HepG2 (cell line): ENCODE results near the gene IRF2.

Experiments used
- CSRNP1 ChIP-seq: sonication (generic); formaldehyde crosslinking; IDR thresholded peaks from 2 replicates; pipeline ENCODE4 v1.8.1; 2023; ENCODE audit warnings: mild to moderate bottlenecking, missing genetic modification reagents
- JUNB ChIP-seq: sonication (generic); formaldehyde crosslinking; IDR thresholded peaks from 2 replicates; pipeline ENCODE4 v1.8.0; 2022; ENCODE audit warnings: missing genetic modification reagents, mild to moderate bottlenecking, borderline replicate concordance
- MBNL3 ChIP-seq: fragments of 250-450 bp; sonication (Bioruptor Pico); conservative IDR thresholded peaks from 2 replicates; pipeline ENCODE4 v1.8.0; 2022; ENCODE audit warnings: mild to moderate bottlenecking, inconsistent platforms
- NRL ChIP-seq: sonication (generic); formaldehyde crosslinking; IDR thresholded peaks from 2 replicates; pipeline ENCODE4 v1.5.0; 2020; ENCODE audit warnings: missing genetic modification reagents, mild to moderate bottlenecking, moderate library complexity, borderline replicate concordance
- POLR2A ChIP-seq, 2 experiments: IDR thresholded peaks; 2 replicates each; pipeline ENCODE4 v1.6.1; 2011; ENCODE audit warnings: low read depth in 2 of 2, low read length in 2 of 2, mild to moderate bottlenecking in 1 of 2, moderate library complexity in 1 of 2; ENCODE audit not compliant: insufficient read depth in 1 of 2
- POLR2AphosphoS5 ChIP-seq: IDR thresholded peaks from 2 replicates; pipeline ENCODE4 v1.6.1; 2012; ENCODE audit warnings: low read depth, low read length
- ZFP36 ChIP-seq: fragments of 150-350 bp; IDR thresholded peaks from 2 replicates; pipeline ENCODE4 v1.6.1; 2018; ENCODE audit warnings: borderline replicate concordance, low read length, low read depth; ENCODE audit not compliant: partially characterized antibody
- ZNF232 ChIP-seq: sonication (generic); formaldehyde crosslinking; IDR thresholded peaks from 2 replicates; pipeline ENCODE4 v1.4.0; 2020; ENCODE audit warnings: missing genetic modification reagents, borderline replicate concordance
- ZNF260 ChIP-seq: sonication (generic); formaldehyde crosslinking; IDR thresholded peaks from 2 replicates; pipeline ENCODE4 v1.4.0; 2020; ENCODE audit warnings: missing genetic modification reagents, low read depth, mild to moderate bottlenecking, borderline replicate concordance
- ZNF367 ChIP-seq: sonication (generic); formaldehyde crosslinking; IDR thresholded peaks from 2 replicates; pipeline ENCODE4 v1.4.0; 2020; ENCODE audit warnings: missing genetic modification reagents, borderline replicate concordance
- TF ChIP-seq, protein P1 (sequence below): sonication (generic); formaldehyde crosslinking; IDR thresholded peaks from one replicate; pipeline ENCODE4 v1.5.1; 2020; ENCODE audit warnings: mild to moderate bottlenecking, missing genetic modification reagents; ENCODE audit errors: not compliant biosample characterization
- TF ChIP-seq, protein P2 (sequence below): IDR thresholded peaks from 2 replicates; pipeline ENCODE4 v1.6.1; 2016
- TF ChIP-seq, protein P3 (sequence below): sonication (generic); formaldehyde crosslinking; IDR thresholded peaks from 2 replicates; pipeline ENCODE4 v1.8.0; 2022; ENCODE audit warnings: mild to moderate bottlenecking, missing genetic modification reagents; ENCODE audit not compliant: insufficient replicate concordance

DNA sequence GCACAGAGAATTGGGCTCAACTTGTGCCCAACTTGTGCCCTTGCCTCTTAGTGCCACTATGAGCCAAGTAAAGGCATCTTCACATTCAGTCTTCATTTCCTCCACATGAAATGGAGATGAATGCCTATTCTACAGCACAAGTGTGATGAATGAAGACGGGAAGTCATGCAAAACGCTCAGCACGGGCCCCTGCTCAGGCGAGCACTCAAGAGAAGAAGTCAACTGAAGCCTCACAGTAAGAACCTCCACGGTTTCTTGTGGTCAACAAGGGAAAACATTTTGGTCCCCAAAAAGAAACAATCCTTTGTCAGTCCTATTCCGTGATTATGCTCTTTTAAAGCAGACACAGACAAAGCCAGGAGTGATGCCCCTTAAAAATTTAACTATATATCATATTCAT lies 87.0 kb downstream of the IRF2 start:
- TF ChIP-seq NRL (no peak), ZFP36 (no peak), MBNL3 (no peak), ZNF232 (CRISPR knock-in tag) (no peak), POLR2AphosphoS5 (no peak), ZNF367 (CRISPR knock-in tag) (no peak), JUNB (CRISPR knock-in tag) (no peak), CSRNP1 (CRISPR knock-in tag) (no peak), POLR2A (IDR thresholded peaks at IDR 0.05; ENCODE audit: insufficient read depth in 1 of 2, low read depth in 2 of 2, low read length in 2 of 2) (no peak), ZNF260 (CRISPR knock-in tag) (no peak)
- TF ChIP-seq, protein P1, sequence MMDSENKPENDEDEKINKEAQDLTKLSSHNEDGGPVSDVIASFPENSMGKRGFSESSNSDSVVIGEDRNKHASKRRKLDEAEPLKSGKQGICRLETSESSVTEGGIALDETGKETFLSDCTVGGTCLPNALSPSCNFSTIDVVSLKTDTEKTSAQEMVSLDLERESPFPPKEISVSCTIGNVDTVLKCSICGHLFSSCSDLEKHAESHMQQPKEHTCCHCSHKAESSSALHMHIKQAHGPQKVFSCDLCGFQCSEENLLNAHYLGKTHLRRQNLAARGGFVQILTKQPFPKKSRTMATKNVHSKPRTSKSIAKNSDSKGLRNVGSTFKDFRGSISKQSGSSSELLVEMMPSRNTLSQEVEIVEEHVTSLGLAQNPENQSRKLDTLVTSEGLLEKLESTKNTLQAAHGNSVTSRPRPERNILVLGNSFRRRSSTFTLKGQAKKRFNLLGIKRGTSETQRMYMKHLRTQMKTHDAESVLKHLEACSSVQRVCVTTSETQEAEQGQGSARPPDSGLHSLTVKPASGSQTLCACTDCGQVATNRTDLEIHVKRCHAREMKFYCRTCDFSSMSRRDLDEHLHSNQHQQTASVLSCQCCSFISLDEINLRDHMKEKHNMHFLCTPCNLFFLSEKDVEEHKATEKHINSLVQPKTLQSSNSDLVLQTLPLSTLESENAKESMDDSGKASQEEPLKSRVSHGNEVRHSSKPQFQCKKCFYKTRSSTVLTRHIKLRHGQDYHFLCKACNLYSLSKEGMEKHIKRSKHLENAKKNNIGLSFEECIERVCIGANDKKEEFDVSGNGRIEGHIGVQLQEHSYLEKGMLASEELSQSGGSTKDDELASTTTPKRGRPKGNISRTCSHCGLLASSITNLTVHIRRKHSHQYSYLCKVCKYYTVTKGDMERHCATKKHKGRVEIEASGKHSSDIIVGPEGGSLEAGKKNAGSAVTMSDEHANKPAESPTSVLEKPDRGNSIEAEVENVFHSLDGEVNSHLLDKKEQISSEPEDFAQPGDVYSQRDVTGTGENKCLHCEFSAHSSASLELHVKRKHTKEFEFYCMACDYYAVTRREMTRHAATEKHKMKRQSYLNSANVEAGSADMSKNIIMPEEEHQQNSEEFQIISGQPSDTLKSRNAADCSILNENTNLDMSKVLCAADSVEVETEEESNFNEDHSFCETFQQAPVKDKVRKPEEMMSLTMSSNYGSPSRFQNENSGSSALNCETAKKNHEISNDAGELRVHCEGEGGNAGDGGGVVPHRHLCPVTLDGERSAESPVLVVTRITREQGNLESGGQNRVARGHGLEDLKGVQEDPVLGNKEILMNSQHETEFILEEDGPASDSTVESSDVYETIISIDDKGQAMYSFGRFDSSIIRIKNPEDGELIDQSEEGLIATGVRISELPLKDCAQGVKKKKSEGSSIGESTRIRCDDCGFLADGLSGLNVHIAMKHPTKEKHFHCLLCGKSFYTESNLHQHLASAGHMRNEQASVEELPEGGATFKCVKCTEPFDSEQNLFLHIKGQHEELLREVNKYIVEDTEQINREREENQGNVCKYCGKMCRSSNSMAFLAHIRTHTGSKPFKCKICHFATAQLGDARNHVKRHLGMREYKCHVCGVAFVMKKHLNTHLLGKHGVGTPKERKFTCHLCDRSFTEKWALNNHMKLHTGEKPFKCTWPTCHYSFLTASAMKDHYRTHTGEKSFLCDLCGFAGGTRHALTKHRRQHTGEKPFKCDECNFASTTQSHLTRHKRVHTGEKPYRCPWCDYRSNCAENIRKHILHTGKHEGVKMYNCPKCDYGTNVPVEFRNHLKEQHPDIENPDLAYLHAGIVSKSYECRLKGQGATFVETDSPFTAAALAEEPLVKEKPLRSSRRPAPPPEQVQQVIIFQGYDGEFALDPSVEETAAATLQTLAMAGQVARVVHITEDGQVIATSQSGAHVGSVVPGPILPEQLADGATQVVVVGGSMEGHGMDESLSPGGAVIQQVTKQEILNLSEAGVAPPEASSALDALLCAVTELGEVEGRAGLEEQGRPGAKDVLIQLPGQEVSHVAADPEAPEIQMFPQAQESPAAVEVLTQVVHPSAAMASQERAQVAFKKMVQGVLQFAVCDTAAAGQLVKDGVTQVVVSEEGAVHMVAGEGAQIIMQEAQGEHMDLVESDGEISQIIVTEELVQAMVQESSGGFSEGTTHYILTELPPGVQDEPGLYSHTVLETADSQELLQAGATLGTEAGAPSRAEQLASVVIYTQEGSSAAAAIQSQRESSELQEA (CRISPR knock-in tag), result no peak
- TF ChIP-seq, protein P2, sequence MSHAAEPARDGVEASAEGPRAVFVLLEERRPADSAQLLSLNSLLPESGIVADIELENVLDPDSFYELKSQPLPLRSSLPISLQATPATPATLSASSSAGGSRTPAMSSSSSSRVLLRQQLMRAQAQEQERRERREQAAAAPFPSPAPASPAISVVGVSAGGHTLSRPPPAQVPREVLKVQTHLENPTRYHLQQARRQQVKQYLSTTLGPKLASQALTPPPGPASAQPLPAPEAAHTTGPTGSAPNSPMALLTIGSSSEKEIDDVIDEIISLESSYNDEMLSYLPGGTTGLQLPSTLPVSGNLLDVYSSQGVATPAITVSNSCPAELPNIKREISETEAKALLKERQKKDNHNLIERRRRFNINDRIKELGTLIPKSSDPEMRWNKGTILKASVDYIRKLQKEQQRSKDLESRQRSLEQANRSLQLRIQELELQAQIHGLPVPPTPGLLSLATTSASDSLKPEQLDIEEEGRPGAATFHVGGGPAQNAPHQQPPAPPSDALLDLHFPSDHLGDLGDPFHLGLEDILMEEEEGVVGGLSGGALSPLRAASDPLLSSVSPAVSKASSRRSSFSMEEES (CRISPR knock-in tag), result no peak
- TF ChIP-seq, protein P3, sequence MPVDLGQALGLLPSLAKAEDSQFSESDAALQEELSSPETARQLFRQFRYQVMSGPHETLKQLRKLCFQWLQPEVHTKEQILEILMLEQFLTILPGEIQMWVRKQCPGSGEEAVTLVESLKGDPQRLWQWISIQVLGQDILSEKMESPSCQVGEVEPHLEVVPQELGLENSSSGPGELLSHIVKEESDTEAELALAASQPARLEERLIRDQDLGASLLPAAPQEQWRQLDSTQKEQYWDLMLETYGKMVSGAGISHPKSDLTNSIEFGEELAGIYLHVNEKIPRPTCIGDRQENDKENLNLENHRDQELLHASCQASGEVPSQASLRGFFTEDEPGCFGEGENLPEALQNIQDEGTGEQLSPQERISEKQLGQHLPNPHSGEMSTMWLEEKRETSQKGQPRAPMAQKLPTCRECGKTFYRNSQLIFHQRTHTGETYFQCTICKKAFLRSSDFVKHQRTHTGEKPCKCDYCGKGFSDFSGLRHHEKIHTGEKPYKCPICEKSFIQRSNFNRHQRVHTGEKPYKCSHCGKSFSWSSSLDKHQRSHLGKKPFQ (CRISPR knock-in tag), result no peak
